H4 (cell line): Measurements from ENCODE around the gene EXD3. TPM values are rescaled to one million over a fixed set of nuclear protein-coding genes. Genes with fewer than 3 reads are reported as not detected.
"Not testable (repeated sequence)": the region's sequence is repeated elsewhere in the genome, so short reads cannot be mapped to it uniquely, and the experiment has no call there.

Experiments
- DNase-seq: peaks from one replicate; pipeline ENCODE4 v3.0.0-alpha.2; 2015; ENCODE audit warnings: low spot score
- total RNA-seq: library from RNA; depleted of rRNA; stranded (reverse); fragments of >200 nt; shearing (Covaris generic); gene quantifications from 2 replicates; pipeline ENCODE4 v1.2.3, GENCODE V29; 2014

Gene EXD3
- total RNA-seq, 1 experiment from 2014 or later: 2.8 TPM

- no peak for DNase-seq
Measured at GRCh38 chr9:137380171-137380570, 42.8 kb downstream of the EXD3 start.

- DNase-seq: no peak
Measured at GRCh38 chr9:137379761-137380161, 43.2 kb downstream of the EXD3 start.

- DNase-seq: not testable (repeated sequence)
Measured at GRCh38 chr9:137378688-137379410, 44.1 kb downstream of the EXD3 start.

GRCh38 chr9:137376386-137376785 is 46.6 kb downstream of the EXD3 start:
- no peak for DNase-seq

- DNase-seq: no peak
Measured at GRCh38 chr9:137375321-137376058, 47.5 kb downstream of the EXD3 start.

- DNase-seq: no peak
Measured at GRCh38 chr9:137374131-137374845, 48.7 kb downstream of the EXD3 start.

GRCh38 chr9:137373611-137373980 is 49.4 kb downstream of the EXD3 start:
- DNase-seq: no peak

- DNase-seq: no peak
Measured at GRCh38 chr9:137372693-137373610, 50.0 kb downstream of the EXD3 start.

GRCh38 chr9:137371946-137372651 is 50.9 kb downstream of the EXD3 start:
- no peak for DNase-seq

- no peak for DNase-seq
Measured at GRCh38 chr9:137371521-137371941, 51.4 kb downstream of the EXD3 start.

- no peak for DNase-seq
Measured at GRCh38 chr9:137370865-137371520, 52.0 kb downstream of the EXD3 start.

GRCh38 chr9:137369911-137370764 is 52.8 kb downstream of the EXD3 start:
- DNase-seq: no peak

- DNase-seq: no peak
Measured at GRCh38 chr9:137369061-137369787, 53.7 kb downstream of the EXD3 start.

GRCh38 chr9:137368431-137369035 is 54.4 kb downstream of the EXD3 start:
- DNase-seq: no peak

GRCh38 chr9:137367506-137368430 is 55.2 kb downstream of the EXD3 start:
- no peak for DNase-seq

- DNase-seq: no peak
Measured at GRCh38 chr9:137366891-137367381, 56.0 kb downstream of the EXD3 start.

- no peak for DNase-seq
Measured at GRCh38 chr9:137366445-137366810, 56.5 kb downstream of the EXD3 start.
